LNCAP (cell line): Measurements from ENCODE around the gene E4F1.

Source experiments
- CTCF ChIP-seq: fragments of 450-650 bp; IDR thresholded peaks from 2 replicates; pipeline ENCODE4 v1.5.1; 2017; ENCODE audit warnings: mild to moderate bottlenecking

E4F1 gene

GRCh38 chr16:2204416-2205103 lies 18.8 kb upstream of the E4F1 start:
- TF ChIP-seq CTCF = no peak

GRCh38 chr16:2205104-2205966 lies 18.1 kb upstream of the E4F1 start, which contains the start of gene MLST8:
Gene MLST8 (plus strand): TSS chr16:2205454. CDS start chr16:2206086, 632 bp downstream.
- TF ChIP-seq CTCF = no peak

GRCh38 chr16:2205967-2206313 lies 17.5 kb upstream of the E4F1 start:
- TF ChIP-seq CTCF = no peak

GRCh38 chr16:2206420-2206779 lies 17.0 kb upstream of the E4F1 start:
- no peak for TF ChIP-seq CTCF

GRCh38 chr16:2206780-2207433 lies 16.5 kb upstream of the E4F1 start:
- TF ChIP-seq CTCF = no peak

GRCh38 chr16:2207872-2208271 lies 15.5 kb upstream of the E4F1 start:
- no peak for TF ChIP-seq CTCF

- TF ChIP-seq CTCF = no peak
Measured at GRCh38 chr16:2208308-2208707, 15.1 kb upstream of the E4F1 start.
